K562 (cell line): ENCODE data around the gene FFAR1.

ENCODE experiments used
- E2F1 ChIP-seq: sonication (generic); formaldehyde crosslinking; IDR thresholded peaks from 2 replicates; pipeline ENCODE4 v1.8.1; 2023; ENCODE audit warnings: mild to moderate bottlenecking, missing genetic modification reagents, moderate library complexity
- RAD21 ChIP-seq, 2 experiments: fragments of 250-450 bp in 1 of 2; fragments of 450-650 bp in 1 of 2; sonication (Bioruptor Pico) in 1 of 2; formaldehyde crosslinking in 1 of 2; IDR thresholded peaks in 1 of 2; conservative IDR thresholded peaks in 1 of 2; 2 replicates each; pipeline versions ENCODE4 v1.4.0 to v1.8.0; 2020 to 2022; ENCODE audit warnings: mild to moderate bottlenecking in 2 of 2, moderate library complexity in 1 of 2
- SMAD3 ChIP-seq: fragments of 450-650 bp; formaldehyde crosslinking; conservative IDR thresholded peaks from 2 replicates; pipeline ENCODE4 v1.4.0; 2020; ENCODE audit warnings: mild to moderate bottlenecking
- ZNF239 ChIP-seq: fragments of 250-450 bp; sonication (Bioruptor Pico); IDR thresholded peaks from 2 replicates; pipeline ENCODE4 v1.4.0; 2020; ENCODE audit warnings: mild to moderate bottlenecking

GRCh38 chr19:35378356-35378755, 30.7 kb downstream of the FFAR1 start:
- no peak for TF ChIP-seq ZNF239 (CRISPR knock-in tag)
- no peak for TF ChIP-seq E2F1 (CRISPR knock-in tag)
- no peak for TF ChIP-seq RAD21 (CRISPR knock-in tag; conservative IDR thresholded peaks at IDR 0.05 in 1 of 2, IDR thresholded peaks at IDR 0.05 in 1 of 2)
- TF ChIP-seq SMAD3 (CRISPR knock-in tag), result no peak
